ENCODE measurements around the gene ARHGAP33. TPM values are rescaled to one million over a fixed set of nuclear protein-coding genes. Genes with fewer than 3 reads are reported as not detected.
A peak's percentile ranks its signal among the peaks of the same experiment; 100 is the strongest.
"Not testable (repeated sequence)": the region's sequence is repeated elsewhere in the genome, so short reads cannot be mapped to it uniquely, and the experiment has no call there.

ARHGAP33 gene
- total RNA-seq, 1 donor from 2014 or later, result 3.0 TPM

GRCh38 chr19:35767288-35768081, 7.9 kb upstream of the ARHGAP33 start:
- ATAC-seq (ENCODE audit: poor library complexity) (peak; percentile 57), DNase-seq (no peak)
- intact Hi-C loops (cut with DNase I), result no loop called here

GRCh38 chr19:35768082-35768421, 7.3 kb upstream of the ARHGAP33 start:
- intact Hi-C loops (cut with DNase I), result no loop called here
- ATAC-seq (ENCODE audit: poor library complexity), result no peak
- DNase-seq, result no peak

DNA sequence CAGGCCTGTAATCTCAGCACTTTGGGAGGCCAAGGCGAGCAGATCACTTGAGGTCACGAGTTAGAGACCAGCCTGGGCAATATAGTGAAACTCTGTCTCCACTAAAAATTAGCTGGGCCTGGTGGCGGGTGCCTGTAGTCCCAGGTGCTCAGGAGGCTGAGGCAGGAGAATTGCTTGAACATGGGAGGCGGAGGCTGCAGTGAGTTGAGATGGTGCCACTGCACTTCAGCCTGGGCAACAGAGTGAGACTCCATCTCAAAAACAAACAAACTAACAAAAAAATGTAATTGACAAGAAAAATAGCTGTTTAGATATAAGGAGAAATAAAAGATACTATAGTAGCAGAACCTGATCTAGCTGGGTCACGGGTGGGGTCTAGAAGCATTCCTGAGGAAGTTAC, 3.0 kb upstream of the ARHGAP33 start:
- DNase-seq; ATAC-seq (ENCODE audit: poor library complexity); intact Hi-C loops (cut with DNase I): not testable (repeated sequence)

DNA sequence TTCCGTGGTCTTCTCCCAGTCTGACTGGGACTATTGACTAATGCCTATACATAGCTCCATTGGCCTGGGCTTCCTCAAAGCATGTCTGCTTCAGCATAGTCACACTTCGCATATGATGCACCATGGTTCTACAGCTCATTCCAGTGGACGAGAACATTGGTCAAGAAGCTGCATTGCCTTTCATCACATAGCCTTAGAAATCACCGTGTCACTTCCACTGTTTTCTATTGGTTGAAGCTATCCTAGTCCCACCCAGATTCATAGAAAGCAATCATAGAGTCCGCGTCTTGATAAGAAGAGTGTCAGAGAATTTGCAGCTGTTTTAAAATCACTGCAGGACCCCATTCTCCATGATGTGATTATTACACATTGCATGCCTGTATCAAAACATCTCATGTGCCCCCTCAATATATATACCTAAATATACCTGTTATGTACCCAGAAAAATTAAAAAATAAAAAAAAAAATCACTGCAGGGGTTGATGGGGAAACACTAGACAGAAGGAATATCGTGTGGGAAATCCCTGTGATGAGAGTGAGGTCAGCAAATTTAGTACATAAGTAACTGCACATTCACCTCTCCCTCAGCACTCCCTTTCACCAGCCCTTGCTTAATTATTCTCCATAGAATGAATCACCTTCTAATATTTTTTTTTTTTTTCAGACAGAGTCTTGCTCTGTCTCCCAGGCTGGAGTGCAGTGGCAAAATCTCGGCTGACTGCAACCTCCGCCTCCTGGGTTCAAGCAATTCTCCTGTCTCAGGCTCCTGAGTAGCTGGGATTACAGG, 2.2 kb upstream of the ARHGAP33 start:
- intact Hi-C loops (cut with DNase I), result no loop called here
- no peak for ATAC-seq (ENCODE audit: poor library complexity)
- DNase-seq, result no peak

DNA sequence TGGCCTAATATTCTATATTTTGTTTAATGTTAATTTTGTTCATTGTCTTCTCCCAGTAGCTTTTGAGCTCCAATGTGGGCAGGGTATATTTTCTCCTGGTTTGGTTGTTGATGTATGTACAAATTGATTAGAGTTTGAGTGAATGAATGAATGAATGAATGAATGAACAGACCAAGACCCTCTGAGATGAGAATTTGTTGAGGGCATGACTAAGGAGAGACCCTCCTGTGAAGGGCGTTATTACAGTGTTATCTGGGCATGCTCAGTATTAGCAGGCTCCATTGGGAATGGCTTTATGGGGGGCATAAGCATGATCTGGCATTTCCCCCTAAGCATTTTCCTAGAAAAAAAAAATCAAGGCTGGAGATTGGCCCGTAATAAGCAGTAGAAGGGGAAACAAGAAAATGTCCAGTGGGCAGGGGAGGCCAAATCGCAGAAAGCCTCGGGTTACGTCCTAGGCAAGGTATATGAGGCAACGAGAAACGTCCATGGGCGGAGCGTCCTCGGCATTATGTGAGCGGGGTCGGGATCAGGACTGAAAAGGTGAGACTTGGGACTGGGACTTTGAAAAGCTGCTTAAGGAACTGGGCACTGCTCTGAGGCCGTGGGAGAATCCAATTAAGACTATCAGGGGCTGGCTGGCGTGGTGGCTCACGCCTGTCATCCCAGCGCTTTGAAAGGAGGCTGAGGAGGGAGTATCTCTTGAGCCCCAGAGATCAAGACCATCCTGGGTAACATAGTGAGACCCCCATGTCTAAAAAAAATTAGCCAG, 904 bp upstream of the ARHGAP33 start:
- intact Hi-C loops (cut with DNase I), result no loop called here
- DNase-seq, result no peak
- ATAC-seq (ENCODE audit: poor library complexity), result no peak

GRCh38 chr19:35775046-35775297, 392 bp upstream of the ARHGAP33 start:
- peak; percentile 3 for ATAC-seq (ENCODE audit: poor library complexity)
- intact Hi-C loops (cut with DNase I), result no loop called here
- DNase-seq, result no peak

DNA sequence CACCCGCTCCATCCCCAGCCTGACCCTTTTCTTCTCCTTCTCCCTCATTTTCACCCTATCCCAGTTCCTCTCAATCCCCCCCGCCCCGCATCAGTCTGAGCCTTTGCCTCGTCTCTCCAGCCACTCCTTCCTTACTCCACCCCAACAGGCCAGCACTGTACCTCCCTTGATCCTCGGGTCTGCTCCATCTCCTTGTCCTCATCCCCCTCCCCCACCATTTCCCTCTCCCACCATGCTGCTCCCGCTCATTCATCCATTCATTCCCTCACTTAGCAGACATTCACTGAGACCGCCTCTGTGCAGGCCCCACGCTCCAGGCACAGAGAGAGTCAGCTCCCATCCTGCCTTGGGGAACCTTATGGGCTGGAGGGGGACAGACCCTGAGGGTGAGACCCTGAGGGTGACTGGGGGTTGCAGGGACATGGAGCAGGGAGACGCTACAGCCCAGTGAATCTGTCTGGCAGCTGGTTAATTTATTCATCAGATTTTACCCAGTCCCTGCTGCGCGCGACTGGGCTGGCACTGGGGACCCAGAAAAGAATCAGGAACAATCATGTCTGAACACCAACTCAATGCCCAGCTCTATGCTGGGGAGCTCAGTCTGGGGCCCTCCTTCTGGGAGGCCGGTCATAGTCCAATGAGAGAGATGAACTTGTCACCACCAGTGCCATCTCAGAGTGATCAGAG, 881 bp downstream of the ARHGAP33 start:
- intact Hi-C loops (cut with DNase I), result no loop called here
- DNase-seq (no peak), ATAC-seq (ENCODE audit: poor library complexity) (no peak)

DNA sequence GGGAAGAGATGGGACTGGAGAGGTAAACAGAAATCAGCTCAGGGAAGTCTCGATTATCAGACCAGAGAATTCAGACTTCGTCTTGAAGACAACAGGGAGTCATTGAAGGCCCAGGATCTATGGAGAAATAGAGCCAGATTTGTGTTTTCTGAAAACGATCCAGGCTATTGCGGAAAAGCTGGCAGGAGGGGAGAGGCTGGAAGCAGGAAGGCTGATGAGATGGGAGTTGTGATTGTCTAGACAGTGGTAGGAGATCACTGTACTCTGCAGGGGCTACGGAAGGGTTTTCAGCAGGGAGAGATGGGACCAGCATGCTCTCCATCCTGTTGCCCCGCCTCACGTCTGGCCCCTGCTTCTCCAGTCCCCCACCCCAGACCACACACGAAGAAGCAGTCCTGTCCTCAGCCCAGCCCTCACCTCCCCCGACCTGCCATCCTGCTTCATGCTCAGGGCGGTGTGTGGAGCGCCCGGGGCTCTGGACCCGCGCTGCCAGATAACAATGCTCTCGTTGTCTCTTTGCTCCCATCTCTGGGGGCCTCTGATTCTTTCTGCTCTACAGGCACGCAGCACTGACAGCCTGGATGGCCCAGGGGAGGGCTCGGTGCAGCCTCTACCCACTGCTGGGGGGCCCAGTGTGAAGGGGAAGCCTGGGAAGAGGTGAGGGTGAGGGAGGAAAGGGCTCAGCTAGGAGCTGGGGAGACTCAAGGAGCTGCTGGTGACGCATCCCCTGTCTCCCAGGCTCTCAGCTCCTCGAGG, 1.9 kb downstream of the ARHGAP33 start:
- ATAC-seq (ENCODE audit: poor library complexity) (no peak), DNase-seq (peak; percentile 30)
- intact Hi-C loops (cut with DNase I), result no loop called here

GRCh38 chr19:35777961-35778360, 2.6 kb downstream of the ARHGAP33 start:
- ATAC-seq (ENCODE audit: poor library complexity) (no peak), DNase-seq (peak; percentile 6)
- intact Hi-C loops (cut with DNase I), result no loop called here

DNA sequence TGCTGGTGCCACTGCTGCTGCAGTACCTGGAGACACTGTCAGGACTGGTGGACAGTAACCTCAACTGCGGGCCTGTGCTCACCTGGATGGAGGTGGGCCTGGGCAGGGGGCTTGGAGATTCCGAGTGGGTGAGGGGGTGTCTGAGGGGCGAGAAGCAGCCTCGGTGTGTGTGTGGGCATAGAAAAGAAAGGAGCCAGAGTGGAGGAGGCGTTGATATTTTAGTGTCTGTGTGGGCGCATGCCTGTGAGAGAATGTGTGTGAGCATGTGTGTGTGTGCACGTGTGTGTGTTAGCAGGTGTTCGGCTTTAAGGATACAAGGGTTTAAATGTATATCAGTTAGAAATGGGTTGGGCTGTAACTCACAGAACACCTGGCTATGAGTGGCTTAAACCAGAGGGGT, 3.7 kb downstream of the ARHGAP33 start:
- no peak for DNase-seq
- intact Hi-C loops (cut with DNase I), result no loop called here
- ATAC-seq (ENCODE audit: poor library complexity), result no peak

- peak; percentile 32 for DNase-seq
- no peak for ATAC-seq (ENCODE audit: poor library complexity)
- intact Hi-C loops (cut with DNase I), result no loop called here
These were observed 4.7 kb downstream of the ARHGAP33 start for GRCh38 chr19:35780058-35780457.

DNA sequence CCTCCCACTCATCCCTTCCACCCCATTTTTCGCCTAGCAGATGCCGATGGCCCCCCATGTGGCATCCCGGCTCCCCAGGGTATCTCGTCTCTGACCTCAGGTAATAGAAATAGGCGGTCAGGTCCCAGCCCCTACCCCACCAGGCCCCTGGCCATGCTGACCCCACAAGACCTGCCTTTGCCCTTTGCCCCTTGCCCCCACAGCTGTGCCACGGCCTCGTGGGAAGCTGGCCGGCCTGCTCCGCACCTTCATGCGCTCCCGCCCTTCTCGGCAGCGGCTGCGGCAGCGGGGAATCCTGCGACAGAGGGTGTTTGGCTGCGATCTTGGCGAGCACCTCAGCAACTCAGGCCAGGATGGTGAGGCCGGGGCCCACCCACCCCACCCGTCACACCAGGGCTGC, 5.4 kb downstream of the ARHGAP33 start:
- DNase-seq (no peak), ATAC-seq (ENCODE audit: poor library complexity) (no peak)
- intact Hi-C loops (cut with DNase I), result no loop called here

DNA sequence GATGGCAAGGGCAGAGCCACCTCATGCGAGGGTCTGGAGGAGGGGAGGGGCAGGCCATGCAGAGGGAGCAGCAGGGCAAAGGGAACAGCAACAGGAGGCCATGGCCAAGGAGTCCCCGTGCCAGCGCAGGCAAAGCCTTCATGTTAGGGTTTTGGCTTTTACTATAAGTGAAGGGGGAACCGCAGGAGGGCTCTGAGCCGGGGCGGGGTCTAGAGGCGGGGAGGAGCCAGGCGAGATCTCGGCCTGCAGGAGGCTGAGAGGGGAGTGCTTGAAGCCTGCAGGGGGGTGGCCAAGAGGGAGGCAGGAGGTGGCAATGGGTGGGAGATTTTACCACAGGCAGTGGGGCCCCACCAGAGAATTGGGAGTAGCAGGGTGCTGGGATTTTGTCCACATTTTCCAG, 6.3 kb downstream of the ARHGAP33 start:
- ATAC-seq (ENCODE audit: poor library complexity), result no peak

GRCh38 chr19:35782589-35782988, 7.2 kb downstream of the ARHGAP33 start:
- DNase-seq (peak; percentile 20), ATAC-seq (ENCODE audit: poor library complexity) (no peak)
- intact Hi-C loops (cut with DNase I), result no loop called here

More for the DNA sequence above, 6.3 kb downstream of the ARHGAP33 start:
- intact Hi-C loops (cut with DNase I), result no loop called here
- DNase-seq, result peak; percentile 16

GRCh38 chr19:35783469-35784434, 8.4 kb downstream of the ARHGAP33 start:
- peak; percentile 24 for DNase-seq
- intact Hi-C loops (cut with DNase I), result no loop called here
- ATAC-seq (ENCODE audit: poor library complexity), result no peak

- ATAC-seq (ENCODE audit: poor library complexity) (no peak), DNase-seq (peak; percentile 36)
- intact Hi-C loops (cut with DNase I), result no loop called here
These were observed 9.4 kb downstream of the ARHGAP33 start for GRCh38 chr19:35784503-35785338.

GRCh38 chr19:35785339-35785627, 9.9 kb downstream of the ARHGAP33 start:
- DNase-seq (peak; percentile 23), ATAC-seq (ENCODE audit: poor library complexity) (no peak)
- intact Hi-C loops (cut with DNase I), result no loop called here
